Lower leg skin (tissue), 4 donors: ENCODE results near the gene BCS1L. TPM values are rescaled to one million over a fixed set of nuclear protein-coding genes. Genes with fewer than 3 reads are reported as not detected.
A peak's percentile ranks its signal among the peaks of the same experiment; 100 is the strongest.
"Not testable (repeated sequence)": the region's sequence is repeated elsewhere in the genome, so short reads cannot be mapped to it uniquely, and the experiment has no call there.

Source experiments
- DNase-seq, 2 donors: peaks; one replicate each; pipeline ENCODE4 v3.0.0-alpha.2; 2019; ENCODE audit warnings: low spot score in 2 of 2
- H3K4me3 ChIP-seq: fragments of 200-600 bp; sonication (generic); 2 replicates; pipeline ENCODE4 v1.5.1; 2017; ENCODE audit warnings: mild to moderate bottlenecking, low read depth; ENCODE audit not compliant: poor library complexity, severe bottlenecking
- POLR2A ChIP-seq, 2 donors: fragments of 450-650 bp; IDR thresholded peaks; one replicate each; pipeline ENCODE4 v1.6.1; 2016 to 2017; ENCODE audit warnings: antibody characterized with exemption in 2 of 2, mild to moderate bottlenecking in 1 of 2, moderate library complexity in 1 of 2
- WGBS, 2 donors: methylation state at CpG; one replicate each; pipeline ENCODE4 v1.1.5; 2018; 5-methylcytosine and 5-hydroxymethylcytosine counted together
- intact Hi-C: fragments of 100-400 bp; cut with DNase I; formaldehyde crosslinking; loops from one replicate; pipeline ENCODE4 v1.15.0; 2023; ENCODE audit warnings: low total_unique reads
- total RNA-seq, 4 donors: library from RNA; depleted of rRNA; stranded (reverse); fragments of >200 nt; gene quantifications; one replicate each; pipeline ENCODE4 v1.1.0, GENCODE V29; 2016
- TF ChIP-seq, protein P1 (sequence below), 3 donors: fragments of 450-650 bp; IDR thresholded peaks; one replicate each; pipeline ENCODE4 v1.5.1; 2016; ENCODE audit warnings: antibody characterized with exemption in 3 of 3, mild to moderate bottlenecking in 3 of 3, moderate library complexity in 2 of 3

BCS1L gene
- total RNA-seq, 4 donors from 2014 or later, result 19.1 to 45.0 (median 31.5) TPM

DNA sequence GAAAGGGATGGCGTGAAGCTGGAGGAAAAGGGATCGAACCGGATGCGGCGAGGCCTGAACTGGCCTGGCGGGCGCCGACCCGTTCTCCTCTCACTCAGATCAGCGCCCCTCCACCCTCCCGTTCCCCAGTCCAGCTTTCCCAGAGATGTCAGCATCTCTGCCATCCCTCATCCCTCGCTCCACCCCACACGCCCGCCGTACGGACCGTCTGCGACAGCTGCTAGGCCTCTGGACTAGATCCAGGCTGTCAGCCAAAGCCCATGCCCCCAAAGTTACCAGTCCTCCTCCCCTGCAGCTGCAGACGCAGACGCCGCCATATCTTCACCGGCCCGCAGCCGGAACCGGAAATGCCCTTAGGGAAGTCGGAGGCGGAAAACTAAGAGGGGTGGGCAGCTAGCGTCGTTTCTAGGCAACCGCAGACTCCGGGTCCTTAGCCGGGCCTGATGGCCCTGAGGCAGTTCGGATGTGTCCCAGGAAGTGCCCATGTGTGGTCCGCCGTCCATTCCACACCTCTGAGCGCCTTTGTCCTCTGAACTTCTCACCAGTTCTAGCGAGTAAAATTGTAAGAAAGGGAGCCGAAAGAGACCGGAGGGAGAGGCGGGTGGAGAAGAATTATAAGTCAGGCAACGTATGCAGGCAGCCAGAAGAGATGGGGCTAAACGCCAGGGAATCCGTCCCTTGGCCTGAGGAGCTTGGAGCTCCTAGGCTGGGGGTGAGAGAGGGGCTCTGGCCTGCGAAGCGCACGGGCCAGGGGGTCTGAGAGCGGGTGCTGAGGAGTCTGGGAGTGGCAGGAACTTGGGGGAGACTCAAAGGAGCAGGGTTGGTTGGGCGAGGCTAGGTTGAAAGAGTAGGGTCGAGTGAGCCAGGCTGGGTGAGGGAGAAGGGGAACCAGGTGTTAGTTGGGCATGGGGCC is 12.4 kb downstream of the BCS1L start, which contains the start of the genes RNF25 and STK36:
RNF25 (minus strand) TSS at position 349 of the 913 bp plus-strand sequence; CDS start at position 317, 32 bp downstream.
STK36 (plus strand) TSS at position 433 of the 913 bp plus-strand sequence. CDS start 744 bp downstream, outside the sequence.
- intact Hi-C loops, result no loop called here
- peak within 1 kb of the TSS; percentile 82 for H3K4me3 ChIP-seq
- WGBS, 2 donors, result 1% methylated on average over 42 to 49 of the region's 49 CpGs
- TF ChIP-seq, protein P1, sequence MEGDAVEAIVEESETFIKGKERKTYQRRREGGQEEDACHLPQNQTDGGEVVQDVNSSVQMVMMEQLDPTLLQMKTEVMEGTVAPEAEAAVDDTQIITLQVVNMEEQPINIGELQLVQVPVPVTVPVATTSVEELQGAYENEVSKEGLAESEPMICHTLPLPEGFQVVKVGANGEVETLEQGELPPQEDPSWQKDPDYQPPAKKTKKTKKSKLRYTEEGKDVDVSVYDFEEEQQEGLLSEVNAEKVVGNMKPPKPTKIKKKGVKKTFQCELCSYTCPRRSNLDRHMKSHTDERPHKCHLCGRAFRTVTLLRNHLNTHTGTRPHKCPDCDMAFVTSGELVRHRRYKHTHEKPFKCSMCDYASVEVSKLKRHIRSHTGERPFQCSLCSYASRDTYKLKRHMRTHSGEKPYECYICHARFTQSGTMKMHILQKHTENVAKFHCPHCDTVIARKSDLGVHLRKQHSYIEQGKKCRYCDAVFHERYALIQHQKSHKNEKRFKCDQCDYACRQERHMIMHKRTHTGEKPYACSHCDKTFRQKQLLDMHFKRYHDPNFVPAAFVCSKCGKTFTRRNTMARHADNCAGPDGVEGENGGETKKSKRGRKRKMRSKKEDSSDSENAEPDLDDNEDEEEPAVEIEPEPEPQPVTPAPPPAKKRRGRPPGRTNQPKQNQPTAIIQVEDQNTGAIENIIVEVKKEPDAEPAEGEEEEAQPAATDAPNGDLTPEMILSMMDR (IDR thresholded peaks at IDR 0.05), result no peak
- TF ChIP-seq POLR2A (IDR thresholded peaks at IDR 0.05), result no peak
- DNase-seq, result peak; percentile 74 to 95

DNA sequence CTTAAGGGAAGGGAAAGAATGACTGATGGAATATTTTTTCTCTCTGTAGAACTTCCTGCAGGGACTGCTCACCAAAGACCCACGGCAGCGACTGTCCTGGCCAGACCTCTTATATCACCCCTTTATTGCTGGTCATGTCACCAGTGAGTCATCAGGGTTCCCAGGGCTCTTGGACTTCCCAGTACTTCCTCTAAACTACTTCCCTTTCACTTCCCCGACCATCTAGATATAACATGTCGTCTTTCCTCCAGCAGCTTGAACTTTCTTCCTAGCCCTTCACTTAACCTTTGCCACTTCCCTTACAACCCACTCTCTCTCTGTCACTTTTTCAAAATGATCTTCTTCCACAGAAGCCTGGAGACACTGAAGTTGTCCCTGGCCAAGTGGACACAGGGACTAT is 19.6 kb downstream of the BCS1L start:
- intact Hi-C loops, result no loop called here
- no peak for DNase-seq
- H3K4me3 ChIP-seq, result no peak overlapping the region
- WGBS, 2 donors, result 68 to 71% methylated on average over 4 of the region's 4 CpGs
- TF ChIP-seq, protein P1 (IDR thresholded peaks at IDR 0.05), result no peak
- no peak for TF ChIP-seq POLR2A (IDR thresholded peaks at IDR 0.05)

DNA sequence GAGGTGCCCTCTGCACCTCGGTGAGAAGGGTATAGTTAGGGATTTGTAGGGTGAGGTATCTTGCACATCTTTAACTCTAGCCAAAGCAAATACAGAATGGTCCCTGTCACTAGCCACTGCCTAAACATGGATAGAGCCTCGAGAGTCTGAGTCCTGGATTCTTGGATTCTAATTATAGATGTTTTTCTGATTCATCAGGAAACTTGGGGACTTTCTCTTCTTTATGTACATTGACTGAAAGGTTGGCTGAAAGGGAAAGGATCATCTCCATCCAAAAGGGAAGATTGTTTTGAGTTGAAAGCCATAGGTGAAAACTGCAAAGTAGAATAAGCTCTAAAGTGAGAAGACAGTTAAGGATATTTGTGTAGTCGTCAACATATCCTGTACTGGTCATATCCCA is 20.6 kb downstream of the BCS1L start:
- intact Hi-C loops, result no loop called here
- no peak overlapping the region for H3K4me3 ChIP-seq
- no peak for TF ChIP-seq POLR2A (IDR thresholded peaks at IDR 0.05)
- TF ChIP-seq, protein P1 (IDR thresholded peaks at IDR 0.05), result no peak
- WGBS, 2 donors, result 76 to 82% methylated on average over 3 of the region's 3 CpGs
- DNase-seq, result no peak

DNA sequence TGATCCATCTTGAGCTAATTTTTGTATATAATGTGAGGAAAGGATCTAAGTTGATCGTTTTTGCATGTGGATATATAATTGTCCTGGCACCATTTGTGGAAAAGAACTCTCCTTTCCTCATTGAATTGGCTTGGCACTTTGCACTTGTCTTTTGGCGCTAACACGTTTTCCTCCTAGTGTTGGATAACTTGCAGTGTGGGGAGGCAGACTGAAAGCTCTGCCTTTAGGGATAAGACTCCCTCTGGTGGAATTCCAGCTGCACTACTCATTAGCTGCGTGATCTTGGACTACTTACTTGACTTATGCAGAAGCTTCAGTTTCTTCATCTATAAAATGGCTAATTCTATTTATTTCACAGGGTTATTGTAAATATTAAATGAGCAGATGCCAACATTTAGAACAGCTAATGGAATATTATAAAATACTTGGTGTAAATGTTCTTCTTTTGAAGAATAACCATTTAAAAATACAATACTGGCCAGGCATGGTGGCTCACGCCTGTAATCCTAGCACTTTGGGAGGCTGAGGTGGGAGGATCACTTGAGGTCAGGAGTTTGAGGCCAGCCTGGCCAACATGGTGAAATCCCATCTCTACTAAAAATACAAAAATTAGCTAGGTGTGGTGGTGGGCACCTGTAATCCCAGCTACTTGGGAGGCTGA is 28.0 kb downstream of the BCS1L start:
- DNase-seq, result peak in 1 of 2 donors; percentile 58
- 19 to 20% methylated on average over 5 of the region's 5 CpGs for WGBS, 2 donors
- H3K4me3 ChIP-seq, intact Hi-C loops: not testable (repeated sequence)
- TF ChIP-seq, protein P1 (IDR thresholded peaks at IDR 0.05), result peak in 1 of 3 donors; percentile 47

DNA sequence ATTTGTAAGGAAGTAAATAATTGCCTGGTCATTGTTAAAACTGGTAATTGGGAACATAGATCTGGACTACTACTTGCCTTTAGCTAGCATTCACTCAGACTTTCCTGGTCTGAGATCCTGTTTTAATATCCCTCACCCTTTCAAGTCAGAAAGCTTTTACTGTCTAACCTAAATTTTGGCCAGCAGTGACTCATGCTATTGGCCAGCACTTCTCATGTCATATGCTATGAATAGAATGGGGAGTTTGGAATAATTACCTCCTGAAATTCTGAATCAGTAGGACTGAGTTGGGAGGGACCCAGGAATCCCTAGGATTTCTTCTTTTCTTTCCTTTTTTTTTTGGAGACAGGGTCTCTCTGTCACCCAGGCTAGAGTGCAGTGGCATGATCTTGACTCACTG is 31.8 kb downstream of the BCS1L start:
- no peak for DNase-seq
- no peak overlapping the region for H3K4me3 ChIP-seq
- intact Hi-C loops, result no loop called here
- TF ChIP-seq, protein P1 (IDR thresholded peaks at IDR 0.05), result no peak
- TF ChIP-seq POLR2A (IDR thresholded peaks at IDR 0.05), result no peak
